Esophagus muscularis mucosa (tissue), 4 donors: Measurements from ENCODE around the gene FFAR1. TPM values are rescaled to one million over a fixed set of nuclear protein-coding genes. Genes with fewer than 3 reads are reported as not detected.

Experiments used
- DNase-seq: peaks from one replicate; pipeline ENCODE4 v3.0.0-alpha.2; 2017; ENCODE audit errors: extremely low spot score
- H3K27ac ChIP-seq, 4 donors: fragments of 200-600 bp; sonication (generic); replicated peaks in 1 of 4; 1 replicate in 3 of 4; 2 replicates in 1 of 4; pipeline ENCODE4 v1.5.1; 2016 to 2019; ENCODE audit warnings: mild to moderate bottlenecking in 1 of 4
- H3K27me3 ChIP-seq, 4 donors: fragments of 200-600 bp; sonication (generic); one replicate each; pipeline versions ENCODE4 v1.5.1 to v1.6.0; 2016 to 2019
- H3K36me3 ChIP-seq, 4 donors: fragments of 200-600 bp; sonication (generic); one replicate each; pipeline ENCODE4 v1.5.1; 2016 to 2019
- H3K4me1 ChIP-seq, 4 donors: fragments of 200-600 bp; sonication (generic); one replicate each; pipeline ENCODE4 v1.5.1; 2016 to 2019
- H3K4me3 ChIP-seq, 4 donors: fragments of 200-600 bp; sonication (generic); 1 replicate in 2 of 4; 2 replicates in 2 of 4; pipeline ENCODE4 v1.5.1; 2016 to 2019; ENCODE audit warnings: mild to moderate bottlenecking in 4 of 4, moderate library complexity in 1 of 4
- H3K9me3 ChIP-seq, 4 donors: fragments of 200-600 bp; sonication (generic); 1 replicate in 3 of 4; 2 replicates in 1 of 4; pipeline ENCODE4 v1.5.1; 2016 to 2019
- CTCF ChIP-seq, 3 experiments: fragments of 200-600 bp in 2 of 3; fragments of 450-650 bp in 1 of 3; sonication (generic) in 2 of 3; IDR thresholded peaks; one replicate each; pipeline ENCODE4 v1.5.1; 2017 to 2019; ENCODE audit warnings: antibody characterized with exemption in 3 of 3, mild to moderate bottlenecking in 2 of 3, moderate library complexity in 1 of 3
- EP300 ChIP-seq: sonication (generic); formaldehyde crosslinking; IDR thresholded peaks from one replicate; pipeline ENCODE4 v1.6.1; 2017; ENCODE audit warnings: antibody characterized with exemption
- POLR2A ChIP-seq: fragments of 450-650 bp; IDR thresholded peaks from one replicate; pipeline ENCODE4 v1.6.1; 2017; ENCODE audit warnings: antibody characterized with exemption, moderate library complexity, mild to moderate bottlenecking, low read depth
- POLR2AphosphoS5 ChIP-seq, 2 donors: sonication (generic); formaldehyde crosslinking; IDR thresholded peaks; one replicate each; pipeline ENCODE4 v1.6.1; 2017; ENCODE audit warnings: antibody characterized with exemption in 2 of 2
- WGBS: methylation state at CpG from one replicate; pipeline ENCODE4 v1.1.5; 2018; 5-methylcytosine and 5-hydroxymethylcytosine counted together
- intact Hi-C: fragments of 100-400 bp; cut with DNase I; formaldehyde crosslinking; loops from one replicate; pipeline ENCODE4 v1.15.1; 2023
- total RNA-seq, 4 donors: library from RNA; depleted of rRNA; stranded (reverse); fragments of >200 nt; gene quantifications; one replicate each; pipeline versions ENCODE4 v1.1.0 to v1.2.1, GENCODE V29; 2016

FFAR1 gene
- total RNA-seq, 4 donors from 2014 or later = not detected

- Histone ChIP-seq H3K9me3 (peaks cover 0 to 4% (median 2%) of the 10 kb centered on the region in 4 donors), H3K4me1 (no peaks in the 10 kb centered on the region), H3K36me3 (no peaks in the 10 kb centered on the region), H3K27ac (no peak overlapping the region), H3K4me3 (no peak overlapping the region), H3K27me3 (peaks cover 0 to 34% (median 0%) of the 10 kb centered on the region in 4 donors)
- 49% methylated on average over 9 of the region's 9 CpGs for WGBS
- DNase-seq = peak; percentile 55
- TF ChIP-seq POLR2AphosphoS5 (IDR thresholded peaks at IDR 0.05) = no peak
- TF ChIP-seq EP300 = no peak
- TF ChIP-seq CTCF (IDR thresholded peaks at IDR 0.05) = no peak
- no peak for TF ChIP-seq POLR2A
- intact Hi-C loops = no loop called here
These were observed 32.9 kb downstream of the FFAR1 start for GRCh38 chr19:35380450-35381124.

- DNase-seq = no peak
- H3K27ac ChIP-seq = no peak overlapping the region
- WGBS = 83% methylated on average over 3 of the region's 3 CpGs
- peaks cover 0 to 4% (median 2%) of the 10 kb centered on the region in 4 donors for H3K9me3 ChIP-seq
- H3K27me3 ChIP-seq = peaks cover 0 to 34% (median 0%) of the 10 kb centered on the region in 4 donors
- no peak for TF ChIP-seq POLR2AphosphoS5 (IDR thresholded peaks at IDR 0.05)
- TF ChIP-seq EP300 = no peak
- no peak for TF ChIP-seq POLR2A
- TF ChIP-seq CTCF (IDR thresholded peaks at IDR 0.05) = no peak
- H3K4me3 ChIP-seq = no peak overlapping the region
- no peaks in the 10 kb centered on the region for H3K36me3 ChIP-seq
- H3K4me1 ChIP-seq = no peaks in the 10 kb centered on the region
- intact Hi-C loops = no loop called here
These were observed 33.6 kb downstream of the FFAR1 start for GRCh38 chr19:35381318-35381717.

- DNase-seq = peak; percentile 24
- WGBS = 90% methylated on average over 6 of the region's 6 CpGs
- no peak overlapping the region for H3K27ac ChIP-seq
- peaks cover 0 to 4% (median 2%) of the 10 kb centered on the region in 4 donors for H3K9me3 ChIP-seq
- intact Hi-C loops = no loop called here
- H3K27me3 ChIP-seq = peaks cover 0 to 34% (median 0%) of the 10 kb centered on the region in 4 donors
- TF ChIP-seq POLR2A (no peak), EP300 (no peak), CTCF (IDR thresholded peaks at IDR 0.05) (no peak), POLR2AphosphoS5 (IDR thresholded peaks at IDR 0.05) (no peak)
- H3K4me3 ChIP-seq = no peak overlapping the region
- no peaks in the 10 kb centered on the region for H3K36me3 ChIP-seq
- H3K4me1 ChIP-seq = no peaks in the 10 kb centered on the region
These were observed 34.2 kb downstream of the FFAR1 start for GRCh38 chr19:35381926-35382325.

GRCh38 chr19:35383536-35383935, 35.8 kb downstream of the FFAR1 start:
- no peaks in the 10 kb centered on the region for H3K36me3 ChIP-seq
- intact Hi-C loops = no loop called here
- DNase-seq = peak; percentile 50
- 100% methylated on average over 2 of the region's 2 CpGs for WGBS
- peaks cover 0 to 30% (median 0%) of the 10 kb centered on the region in 4 donors for H3K27me3 ChIP-seq
- TF ChIP-seq POLR2AphosphoS5 (IDR thresholded peaks at IDR 0.05) (no peak), CTCF (IDR thresholded peaks at IDR 0.05) (no peak)
- no peak overlapping the region for H3K4me3 ChIP-seq
- H3K4me1 ChIP-seq = no peaks in the 10 kb centered on the region
- H3K27ac ChIP-seq = no peak overlapping the region
- peaks cover 0 to 2% (median under 1%) of the 10 kb centered on the region in 4 donors for H3K9me3 ChIP-seq
